ENCODE data around the gene UGT1A5.

DNA sequence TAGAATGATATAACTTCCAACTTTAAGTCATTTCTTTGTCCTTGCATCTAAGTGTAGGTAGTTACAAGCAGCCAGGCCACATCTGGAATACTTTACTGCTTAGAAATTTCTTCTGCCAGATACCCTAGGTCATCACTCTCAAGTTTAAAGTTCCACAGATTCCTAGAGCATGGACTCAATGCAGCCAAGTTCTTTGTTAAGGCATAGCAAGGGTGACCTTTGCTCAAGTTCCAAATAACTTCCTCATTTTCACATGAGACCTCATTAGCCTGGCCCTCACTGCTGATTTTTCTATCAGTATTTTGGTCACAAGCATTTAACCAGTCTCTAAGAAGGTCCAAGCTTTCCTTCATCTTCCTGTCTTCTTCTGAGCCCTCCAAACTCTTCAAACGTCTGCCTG, 48.8 kb upstream of the UGT1A5 start:
- TF ChIP-seq E4F1 (IDR thresholded peaks at IDR 0.05; ENCODE audit: borderline replicate concordance, partially characterized antibody) (no peak), RFX5 (IDR thresholded peaks at IDR 0.05; ENCODE audit: low read depth, low read length) (no peak)
- TF ChIP-seq, protein P1, sequence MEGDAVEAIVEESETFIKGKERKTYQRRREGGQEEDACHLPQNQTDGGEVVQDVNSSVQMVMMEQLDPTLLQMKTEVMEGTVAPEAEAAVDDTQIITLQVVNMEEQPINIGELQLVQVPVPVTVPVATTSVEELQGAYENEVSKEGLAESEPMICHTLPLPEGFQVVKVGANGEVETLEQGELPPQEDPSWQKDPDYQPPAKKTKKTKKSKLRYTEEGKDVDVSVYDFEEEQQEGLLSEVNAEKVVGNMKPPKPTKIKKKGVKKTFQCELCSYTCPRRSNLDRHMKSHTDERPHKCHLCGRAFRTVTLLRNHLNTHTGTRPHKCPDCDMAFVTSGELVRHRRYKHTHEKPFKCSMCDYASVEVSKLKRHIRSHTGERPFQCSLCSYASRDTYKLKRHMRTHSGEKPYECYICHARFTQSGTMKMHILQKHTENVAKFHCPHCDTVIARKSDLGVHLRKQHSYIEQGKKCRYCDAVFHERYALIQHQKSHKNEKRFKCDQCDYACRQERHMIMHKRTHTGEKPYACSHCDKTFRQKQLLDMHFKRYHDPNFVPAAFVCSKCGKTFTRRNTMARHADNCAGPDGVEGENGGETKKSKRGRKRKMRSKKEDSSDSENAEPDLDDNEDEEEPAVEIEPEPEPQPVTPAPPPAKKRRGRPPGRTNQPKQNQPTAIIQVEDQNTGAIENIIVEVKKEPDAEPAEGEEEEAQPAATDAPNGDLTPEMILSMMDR (IDR thresholded peaks at IDR 0.05 in 2 of 3, conservative IDR thresholded peaks at IDR 0.05 in 1 of 3; ENCODE audit: control insufficient read depth in 2 of 3, extremely low read depth in 1 of 3, insufficient read depth in 1 of 3, low read depth in 3 of 3, low read length in 3 of 3): no peak

Measured in GM12878 (cell line).